ENCODE data around the gene SLC43A3.
A peak's percentile ranks its signal among the peaks of the same experiment; 100 is the strongest.

The SLC43A3 gene

GRCh38 chr11:57462597-57462996 lies 35.7 kb upstream of the SLC43A3 start:
- DNase-seq (ENCODE audit: low spot score) = no peak
- Histone ChIP-seq H3K27ac (ENCODE audit: poor library complexity, severe bottlenecking) (no peak overlapping the region), H3K9me3 (ENCODE audit: severe bottlenecking) (no peaks in the 10 kb centered on the region), H3K4me1 (ENCODE audit: insufficient read depth, poor library complexity, severe bottlenecking) (no peaks in the 10 kb centered on the region), H3K4me3 (ENCODE audit: severe bottlenecking) (no peak overlapping the region), H3K36me3 (ENCODE audit: low read depth) (no peaks in the 10 kb centered on the region), H3K27me3 (ENCODE audit: insufficient read depth, poor library complexity, severe bottlenecking) (peaks cover 35% of the 10 kb centered on the region)
- ATAC-seq (ENCODE audit: low read depth) = no peak
- TF ChIP-seq CTCF (IDR thresholded peaks at IDR 0.05; ENCODE audit: poor library complexity, severe bottlenecking) = no peak

- Histone ChIP-seq H3K4me1 (ENCODE audit: insufficient read depth, poor library complexity, severe bottlenecking) (no peaks in the 10 kb centered on the region), H3K36me3 (ENCODE audit: low read depth) (no peaks in the 10 kb centered on the region), H3K9me3 (ENCODE audit: severe bottlenecking) (no peaks in the 10 kb centered on the region), H3K27me3 (ENCODE audit: insufficient read depth, poor library complexity, severe bottlenecking) (peaks cover 39% of the 10 kb centered on the region), H3K27ac (ENCODE audit: poor library complexity, severe bottlenecking) (no peak overlapping the region), H3K4me3 (ENCODE audit: severe bottlenecking) (no peak overlapping the region)
- ATAC-seq (ENCODE audit: low read depth) (no peak), DNase-seq (ENCODE audit: low spot score) (no peak)
- TF ChIP-seq CTCF (IDR thresholded peaks at IDR 0.05; ENCODE audit: poor library complexity, severe bottlenecking) = no peak
Observed at GRCh38 chr11:57461841-57462489, 35.0 kb upstream of the SLC43A3 start.

GRCh38 chr11:57460758-57461749 lies 34.1 kb upstream of the SLC43A3 start:
- no peak overlapping the region for H3K27ac ChIP-seq (ENCODE audit: poor library complexity, severe bottlenecking)
- H3K27me3 ChIP-seq (ENCODE audit: insufficient read depth, poor library complexity, severe bottlenecking) = peaks cover 42% of the 10 kb centered on the region
- no peak for ATAC-seq (ENCODE audit: low read depth)
- no peak for TF ChIP-seq CTCF (IDR thresholded peaks at IDR 0.05; ENCODE audit: poor library complexity, severe bottlenecking)
- no peak for DNase-seq (ENCODE audit: low spot score)
- H3K36me3 ChIP-seq (ENCODE audit: low read depth) = no peaks in the 10 kb centered on the region
- no peaks in the 10 kb centered on the region for H3K4me1 ChIP-seq (ENCODE audit: insufficient read depth, poor library complexity, severe bottlenecking)
- H3K4me3 ChIP-seq (ENCODE audit: severe bottlenecking) = peak overlapping the region; percentile 26
- H3K9me3 ChIP-seq (ENCODE audit: severe bottlenecking) = no peaks in the 10 kb centered on the region

- H3K36me3 ChIP-seq (ENCODE audit: low read depth) = no peaks in the 10 kb centered on the region
- no peak within 1 kb of the TSS for H3K27ac ChIP-seq (ENCODE audit: poor library complexity, severe bottlenecking)
- peaks cover 42% of the 10 kb centered on the region for H3K27me3 ChIP-seq (ENCODE audit: insufficient read depth, poor library complexity, severe bottlenecking)
- TF ChIP-seq CTCF (IDR thresholded peaks at IDR 0.05; ENCODE audit: poor library complexity, severe bottlenecking) = peak; percentile 43
- no peaks in the 10 kb centered on the region for H3K4me1 ChIP-seq (ENCODE audit: insufficient read depth, poor library complexity, severe bottlenecking)
- peak; percentile 22 for ATAC-seq (ENCODE audit: low read depth)
- H3K4me3 ChIP-seq (ENCODE audit: severe bottlenecking) = peak within 1 kb of the TSS; percentile 26
- H3K9me3 ChIP-seq (ENCODE audit: severe bottlenecking) = no peaks in the 10 kb centered on the region
- no peak for DNase-seq (ENCODE audit: low spot score)
Observed at GRCh38 chr11:57460022-57460757, 33.3 kb upstream of the SLC43A3 start, which contains the start of gene RTN4RL2. RTN4RL2 (plus strand) TSS chr11:57460528; CDS start chr11:57460866, 338 bp downstream.
